ENCODE measurements around the gene NUP62. TPM values are rescaled to one million over a fixed set of nuclear protein-coding genes. Genes with fewer than 3 reads are reported as not detected.

NUP62 gene
- total and polyA plus RNA-seq, 2 of the 8 experiments (the other 6 are each of a cell fraction or from before 2014, with no cell fraction given) = 50.0 to 107 TPM

DNA sequence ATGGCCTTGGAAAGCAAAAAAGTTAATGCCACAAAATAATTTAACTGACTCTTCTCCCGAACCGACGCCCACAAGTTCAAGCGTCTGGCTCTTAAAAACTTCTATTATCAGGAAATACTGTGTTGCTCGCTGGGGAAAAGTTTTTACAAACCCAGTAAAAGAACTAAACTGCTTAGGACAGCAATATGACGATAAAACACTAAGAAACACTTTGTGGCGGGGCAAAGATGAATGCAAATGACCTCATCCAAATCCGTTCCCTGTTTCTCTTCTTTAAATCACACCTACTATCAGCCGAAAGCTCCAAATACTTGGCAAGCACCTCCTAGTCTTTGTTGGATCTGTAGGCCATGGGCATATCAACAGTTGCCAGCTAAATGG lies 26.8 kb upstream of the NUP62 start (continued):
- TF ChIP-seq, protein P1, sequence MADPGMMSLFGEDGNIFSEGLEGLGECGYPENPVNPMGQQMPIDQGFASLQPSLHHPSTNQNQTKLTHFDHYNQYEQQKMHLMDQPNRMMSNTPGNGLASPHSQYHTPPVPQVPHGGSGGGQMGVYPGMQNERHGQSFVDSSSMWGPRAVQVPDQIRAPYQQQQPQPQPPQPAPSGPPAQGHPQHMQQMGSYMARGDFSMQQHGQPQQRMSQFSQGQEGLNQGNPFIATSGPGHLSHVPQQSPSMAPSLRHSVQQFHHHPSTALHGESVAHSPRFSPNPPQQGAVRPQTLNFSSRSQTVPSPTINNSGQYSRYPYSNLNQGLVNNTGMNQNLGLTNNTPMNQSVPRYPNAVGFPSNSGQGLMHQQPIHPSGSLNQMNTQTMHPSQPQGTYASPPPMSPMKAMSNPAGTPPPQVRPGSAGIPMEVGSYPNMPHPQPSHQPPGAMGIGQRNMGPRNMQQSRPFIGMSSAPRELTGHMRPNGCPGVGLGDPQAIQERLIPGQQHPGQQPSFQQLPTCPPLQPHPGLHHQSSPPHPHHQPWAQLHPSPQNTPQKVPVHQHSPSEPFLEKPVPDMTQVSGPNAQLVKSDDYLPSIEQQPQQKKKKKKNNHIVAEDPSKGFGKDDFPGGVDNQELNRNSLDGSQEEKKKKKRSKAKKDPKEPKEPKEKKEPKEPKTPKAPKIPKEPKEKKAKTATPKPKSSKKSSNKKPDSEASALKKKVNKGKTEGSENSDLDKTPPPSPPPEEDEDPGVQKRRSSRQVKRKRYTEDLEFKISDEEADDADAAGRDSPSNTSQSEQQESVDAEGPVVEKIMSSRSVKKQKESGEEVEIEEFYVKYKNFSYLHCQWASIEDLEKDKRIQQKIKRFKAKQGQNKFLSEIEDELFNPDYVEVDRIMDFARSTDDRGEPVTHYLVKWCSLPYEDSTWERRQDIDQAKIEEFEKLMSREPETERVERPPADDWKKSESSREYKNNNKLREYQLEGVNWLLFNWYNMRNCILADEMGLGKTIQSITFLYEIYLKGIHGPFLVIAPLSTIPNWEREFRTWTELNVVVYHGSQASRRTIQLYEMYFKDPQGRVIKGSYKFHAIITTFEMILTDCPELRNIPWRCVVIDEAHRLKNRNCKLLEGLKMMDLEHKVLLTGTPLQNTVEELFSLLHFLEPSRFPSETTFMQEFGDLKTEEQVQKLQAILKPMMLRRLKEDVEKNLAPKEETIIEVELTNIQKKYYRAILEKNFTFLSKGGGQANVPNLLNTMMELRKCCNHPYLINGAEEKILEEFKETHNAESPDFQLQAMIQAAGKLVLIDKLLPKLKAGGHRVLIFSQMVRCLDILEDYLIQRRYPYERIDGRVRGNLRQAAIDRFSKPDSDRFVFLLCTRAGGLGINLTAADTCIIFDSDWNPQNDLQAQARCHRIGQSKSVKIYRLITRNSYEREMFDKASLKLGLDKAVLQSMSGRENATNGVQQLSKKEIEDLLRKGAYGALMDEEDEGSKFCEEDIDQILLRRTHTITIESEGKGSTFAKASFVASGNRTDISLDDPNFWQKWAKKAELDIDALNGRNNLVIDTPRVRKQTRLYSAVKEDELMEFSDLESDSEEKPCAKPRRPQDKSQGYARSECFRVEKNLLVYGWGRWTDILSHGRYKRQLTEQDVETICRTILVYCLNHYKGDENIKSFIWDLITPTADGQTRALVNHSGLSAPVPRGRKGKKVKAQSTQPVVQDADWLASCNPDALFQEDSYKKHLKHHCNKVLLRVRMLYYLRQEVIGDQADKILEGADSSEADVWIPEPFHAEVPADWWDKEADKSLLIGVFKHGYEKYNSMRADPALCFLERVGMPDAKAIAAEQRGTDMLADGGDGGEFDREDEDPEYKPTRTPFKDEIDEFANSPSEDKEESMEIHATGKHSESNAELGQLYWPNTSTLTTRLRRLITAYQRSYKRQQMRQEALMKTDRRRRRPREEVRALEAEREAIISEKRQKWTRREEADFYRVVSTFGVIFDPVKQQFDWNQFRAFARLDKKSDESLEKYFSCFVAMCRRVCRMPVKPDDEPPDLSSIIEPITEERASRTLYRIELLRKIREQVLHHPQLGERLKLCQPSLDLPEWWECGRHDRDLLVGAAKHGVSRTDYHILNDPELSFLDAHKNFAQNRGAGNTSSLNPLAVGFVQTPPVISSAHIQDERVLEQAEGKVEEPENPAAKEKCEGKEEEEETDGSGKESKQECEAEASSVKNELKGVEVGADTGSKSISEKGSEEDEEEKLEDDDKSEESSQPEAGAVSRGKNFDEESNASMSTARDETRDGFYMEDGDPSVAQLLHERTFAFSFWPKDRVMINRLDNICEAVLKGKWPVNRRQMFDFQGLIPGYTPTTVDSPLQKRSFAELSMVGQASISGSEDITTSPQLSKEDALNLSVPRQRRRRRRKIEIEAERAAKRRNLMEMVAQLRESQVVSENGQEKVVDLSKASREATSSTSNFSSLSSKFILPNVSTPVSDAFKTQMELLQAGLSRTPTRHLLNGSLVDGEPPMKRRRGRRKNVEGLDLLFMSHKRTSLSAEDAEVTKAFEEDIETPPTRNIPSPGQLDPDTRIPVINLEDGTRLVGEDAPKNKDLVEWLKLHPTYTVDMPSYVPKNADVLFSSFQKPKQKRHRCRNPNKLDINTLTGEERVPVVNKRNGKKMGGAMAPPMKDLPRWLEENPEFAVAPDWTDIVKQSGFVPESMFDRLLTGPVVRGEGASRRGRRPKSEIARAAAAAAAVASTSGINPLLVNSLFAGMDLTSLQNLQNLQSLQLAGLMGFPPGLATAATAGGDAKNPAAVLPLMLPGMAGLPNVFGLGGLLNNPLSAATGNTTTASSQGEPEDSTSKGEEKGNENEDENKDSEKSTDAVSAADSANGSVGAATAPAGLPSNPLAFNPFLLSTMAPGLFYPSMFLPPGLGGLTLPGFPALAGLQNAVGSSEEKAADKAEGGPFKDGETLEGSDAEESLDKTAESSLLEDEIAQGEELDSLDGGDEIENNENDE (IDR thresholded peaks at IDR 0.05; ENCODE audit: insufficient replicate concordance, low read length) = no peak
- TF ChIP-seq, protein P2, sequence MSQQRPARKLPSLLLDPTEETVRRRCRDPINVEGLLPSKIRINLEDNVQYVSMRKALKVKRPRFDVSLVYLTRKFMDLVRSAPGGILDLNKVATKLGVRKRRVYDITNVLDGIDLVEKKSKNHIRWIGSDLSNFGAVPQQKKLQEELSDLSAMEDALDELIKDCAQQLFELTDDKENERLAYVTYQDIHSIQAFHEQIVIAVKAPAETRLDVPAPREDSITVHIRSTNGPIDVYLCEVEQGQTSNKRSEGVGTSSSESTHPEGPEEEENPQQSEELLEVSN (IDR thresholded peaks at IDR 0.05) = no peak
- TF ChIP-seq, protein P3, sequence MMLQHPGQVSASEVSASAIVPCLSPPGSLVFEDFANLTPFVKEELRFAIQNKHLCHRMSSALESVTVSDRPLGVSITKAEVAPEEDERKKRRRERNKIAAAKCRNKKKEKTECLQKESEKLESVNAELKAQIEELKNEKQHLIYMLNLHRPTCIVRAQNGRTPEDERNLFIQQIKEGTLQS (IDR thresholded peaks at IDR 0.05; ENCODE audit: insufficient read depth, low read depth, low read length) = no peak
- TF ChIP-seq TEAD4 (IDR thresholded peaks at IDR 0.05; ENCODE audit: low read depth, low read length) = no peak
- TF ChIP-seq SRF (IDR thresholded peaks at IDR 0.05; ENCODE audit: low read depth, low read length) = no peak

Measured in H1 (cell line).